ENCODE measurements around the gene TCEA2. TPM values are rescaled to one million over a fixed set of nuclear protein-coding genes. Genes with fewer than 3 reads are reported as not detected.

TCEA2 gene
- total and polyA plus RNA-seq, 9 of the 15 experiments (the other 6 are each of a cell fraction or from before 2014, with no cell fraction given) = 1.4 to 28.7 (median 5.4) TPM

- TF ChIP-seq ZNF407 (IDR thresholded peaks at IDR 0.05; ENCODE audit: low read depth) = no peak
- no peak for TF ChIP-seq ZNF696 (CRISPR knock-in tag; conservative IDR thresholded peaks at IDR 0.05)
- no peak for TF ChIP-seq NCOA1 (IDR thresholded peaks at IDR 0.05; ENCODE audit: low read depth)
- peak; percentile 98 for TF ChIP-seq ZNF395 (CRISPR knock-in tag; IDR thresholded peaks at IDR 0.05)
- TF ChIP-seq HEY1 (CRISPR knock-in tag; IDR thresholded peaks at IDR 0.05; ENCODE audit: borderline replicate concordance) = no peak
- peak; percentile 45; the same call in 1 of the 2 replicates for TF ChIP-seq ZNF212 (CRISPR knock-in tag; IDR thresholded peaks at IDR 0.05)
- TF ChIP-seq POLR2A (conservative IDR thresholded peaks at IDR 0.05) = peak; percentile 84
- TF ChIP-seq GTF2E2 (tag; IDR thresholded peaks at IDR 0.05) = no peak
- peak; percentile 94 for TF ChIP-seq ZNF76 (CRISPR knock-in tag; IDR thresholded peaks at IDR 0.05; ENCODE audit: borderline replicate concordance)
- no peak for TF ChIP-seq SRSF3 (IDR thresholded peaks at IDR 0.05; ENCODE audit: insufficient read depth, low read length)
- no peak for TF ChIP-seq MXI1 (IDR thresholded peaks at IDR 0.05; ENCODE audit: low read depth, low read length)
- TF ChIP-seq, protein P1, sequence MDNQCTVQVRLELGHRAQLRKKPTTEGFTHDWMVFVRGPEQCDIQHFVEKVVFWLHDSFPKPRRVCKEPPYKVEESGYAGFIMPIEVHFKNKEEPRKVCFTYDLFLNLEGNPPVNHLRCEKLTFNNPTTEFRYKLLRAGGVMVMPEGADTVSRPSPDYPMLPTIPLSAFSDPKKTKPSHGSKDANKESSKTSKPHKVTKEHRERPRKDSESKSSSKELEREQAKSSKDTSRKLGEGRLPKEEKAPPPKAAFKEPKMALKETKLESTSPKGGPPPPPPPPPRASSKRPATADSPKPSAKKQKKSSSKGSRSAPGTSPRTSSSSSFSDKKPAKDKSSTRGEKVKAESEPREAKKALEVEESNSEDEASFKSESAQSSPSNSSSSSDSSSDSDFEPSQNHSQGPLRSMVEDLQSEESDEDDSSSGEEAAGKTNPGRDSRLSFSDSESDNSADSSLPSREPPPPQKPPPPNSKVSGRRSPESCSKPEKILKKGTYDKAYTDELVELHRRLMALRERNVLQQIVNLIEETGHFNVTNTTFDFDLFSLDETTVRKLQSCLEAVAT (IDR thresholded peaks at IDR 0.05) = no peak; a peak in 1 of 4 replicates
- TF ChIP-seq SP2 (IDR thresholded peaks at IDR 0.05; ENCODE audit: extremely low read depth, low read depth, low read length, poor library complexity, severe bottlenecking) = no peak
- TF ChIP-seq, protein P2, sequence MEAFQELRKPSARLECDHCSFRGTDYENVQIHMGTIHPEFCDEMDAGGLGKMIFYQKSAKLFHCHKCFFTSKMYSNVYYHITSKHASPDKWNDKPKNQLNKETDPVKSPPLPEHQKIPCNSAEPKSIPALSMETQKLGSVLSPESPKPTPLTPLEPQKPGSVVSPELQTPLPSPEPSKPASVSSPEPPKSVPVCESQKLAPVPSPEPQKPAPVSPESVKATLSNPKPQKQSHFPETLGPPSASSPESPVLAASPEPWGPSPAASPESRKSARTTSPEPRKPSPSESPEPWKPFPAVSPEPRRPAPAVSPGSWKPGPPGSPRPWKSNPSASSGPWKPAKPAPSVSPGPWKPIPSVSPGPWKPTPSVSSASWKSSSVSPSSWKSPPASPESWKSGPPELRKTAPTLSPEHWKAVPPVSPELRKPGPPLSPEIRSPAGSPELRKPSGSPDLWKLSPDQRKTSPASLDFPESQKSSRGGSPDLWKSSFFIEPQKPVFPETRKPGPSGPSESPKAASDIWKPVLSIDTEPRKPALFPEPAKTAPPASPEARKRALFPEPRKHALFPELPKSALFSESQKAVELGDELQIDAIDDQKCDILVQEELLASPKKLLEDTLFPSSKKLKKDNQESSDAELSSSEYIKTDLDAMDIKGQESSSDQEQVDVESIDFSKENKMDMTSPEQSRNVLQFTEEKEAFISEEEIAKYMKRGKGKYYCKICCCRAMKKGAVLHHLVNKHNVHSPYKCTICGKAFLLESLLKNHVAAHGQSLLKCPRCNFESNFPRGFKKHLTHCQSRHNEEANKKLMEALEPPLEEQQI (IDR thresholded peaks at IDR 0.05) = no peak
These were observed at the start of gene TCEA2 (continued) for GRCh38 chr20:64062596-64063388.
